ENCODE measurements around the gene NEU3.

GRCh38 chr11:75056814-75057213, 68.1 kb downstream of the NEU3 start:
- TF ChIP-seq POLR2AphosphoS5 (IDR thresholded peaks at IDR 0.05; ENCODE audit: borderline replicate concordance, low read depth, low read length) (no peak), EZH2 (IDR thresholded peaks at IDR 0.05) (no peak)
